T1000 (cell line): ENCODE measurements around the gene LANCL3.
"Not testable (repeated sequence)": the region's sequence is repeated elsewhere in the genome, so short reads cannot be mapped to it uniquely, and the experiment has no call there.

Experiments
- DNase-seq: peaks from one replicate; lab custom pipeline; 2025; ENCODE audit warnings: mixed read lengths; lab: John Stamatoyannopoulos, UW

The LANCL3 gene

DNA sequence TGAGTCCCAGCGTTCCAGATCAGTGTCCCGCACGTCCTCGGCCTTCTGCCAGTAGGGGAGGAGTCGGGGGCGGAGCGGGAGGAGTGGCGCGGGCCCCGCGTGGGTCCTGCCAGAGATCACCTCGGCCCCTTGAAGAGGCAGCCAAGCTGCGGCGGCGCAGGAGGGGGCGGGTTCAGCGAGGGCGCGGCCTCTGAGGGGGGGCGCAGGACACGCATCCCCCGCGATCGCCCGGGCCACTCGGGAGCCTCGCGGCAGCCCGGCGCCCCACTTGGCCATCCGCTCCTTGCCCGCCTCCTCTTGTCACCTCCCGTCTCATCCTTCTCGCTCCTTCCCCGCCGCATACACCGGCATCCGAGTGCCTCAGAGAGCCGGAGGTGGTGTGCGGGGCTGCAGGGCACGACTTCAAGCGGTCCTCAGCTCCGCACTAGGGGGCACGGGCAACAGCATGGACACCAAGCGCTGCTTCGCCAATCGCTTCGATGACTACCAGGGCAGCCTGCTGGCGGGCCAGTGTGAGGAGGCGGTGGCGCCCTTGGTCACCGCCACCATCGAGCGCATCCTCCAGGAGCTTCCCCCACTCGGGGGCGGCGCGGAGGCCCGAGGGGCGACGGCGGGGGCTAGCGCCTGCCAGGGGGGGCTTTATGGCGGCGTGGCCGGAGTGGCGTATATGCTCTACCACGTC is at the start of gene LANCL3:
TSS of gene LANCL3 (plus strand) at position 236 of the 682 bp plus-strand sequence. CDS start at position 446, 210 bp downstream.
- DNase-seq = not testable (repeated sequence)

DNA sequence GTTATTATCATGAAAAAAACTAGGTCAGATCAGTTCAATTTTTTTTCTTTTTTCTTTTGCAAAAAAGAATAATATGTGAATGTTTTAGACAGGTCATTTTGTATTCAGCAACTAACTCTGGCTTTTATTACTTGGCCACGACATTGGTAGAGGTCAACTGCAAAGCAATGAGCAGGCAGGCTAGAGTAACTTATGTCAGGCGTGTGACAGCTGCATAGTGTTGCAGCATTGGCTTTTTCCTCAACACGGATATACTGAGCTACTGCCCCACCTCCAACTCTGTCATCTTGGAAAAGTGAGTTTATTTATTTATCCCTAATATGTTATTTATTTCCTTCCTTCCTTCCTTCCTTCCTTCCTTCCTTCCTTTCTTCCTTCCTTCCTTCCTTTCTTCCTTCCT is 47.8 kb upstream of the LANCL3 start:
- DNase-seq = not testable (repeated sequence)

DNA sequence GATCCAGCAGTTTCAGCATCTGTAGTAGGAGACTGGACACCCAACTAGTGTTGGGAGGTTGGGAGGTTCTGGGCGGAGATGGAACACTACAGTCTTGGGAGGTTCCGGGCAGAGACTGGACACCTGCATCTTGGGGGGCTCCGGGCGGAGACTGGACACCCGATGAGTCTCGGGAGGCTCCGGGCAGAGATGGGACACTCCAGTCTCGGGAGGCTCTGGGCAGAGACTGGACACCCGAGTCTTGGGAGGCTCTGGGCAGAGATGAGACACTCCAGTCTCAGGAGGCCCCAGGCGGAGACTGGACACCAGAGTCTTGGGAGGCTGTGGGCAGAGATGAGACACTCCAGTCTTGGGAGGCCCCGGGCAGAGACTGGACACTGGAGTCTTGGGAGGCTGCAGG is 29.5 kb upstream of the LANCL3 start:
- DNase-seq = no peak

DNA sequence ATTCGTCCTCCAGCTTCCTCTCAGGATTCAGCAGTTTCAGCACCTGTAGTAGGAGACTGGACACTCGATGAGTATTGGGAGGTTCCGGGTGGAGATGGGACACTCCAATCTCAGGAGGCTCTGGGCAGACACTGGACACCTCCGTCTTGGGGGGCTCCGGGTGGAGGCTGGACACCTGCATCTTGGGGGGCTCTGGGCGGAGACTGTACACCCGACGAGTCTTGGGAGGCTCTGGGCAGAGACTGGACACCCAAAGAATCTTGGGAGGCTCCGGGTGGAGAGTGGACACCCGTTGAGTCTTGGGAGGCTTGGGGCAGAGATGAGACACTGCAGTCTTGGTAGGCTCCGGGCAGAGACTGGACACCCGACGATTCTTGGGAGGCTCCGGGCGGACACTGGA is 28.7 kb upstream of the LANCL3 start:
- DNase-seq = no peak

DNA sequence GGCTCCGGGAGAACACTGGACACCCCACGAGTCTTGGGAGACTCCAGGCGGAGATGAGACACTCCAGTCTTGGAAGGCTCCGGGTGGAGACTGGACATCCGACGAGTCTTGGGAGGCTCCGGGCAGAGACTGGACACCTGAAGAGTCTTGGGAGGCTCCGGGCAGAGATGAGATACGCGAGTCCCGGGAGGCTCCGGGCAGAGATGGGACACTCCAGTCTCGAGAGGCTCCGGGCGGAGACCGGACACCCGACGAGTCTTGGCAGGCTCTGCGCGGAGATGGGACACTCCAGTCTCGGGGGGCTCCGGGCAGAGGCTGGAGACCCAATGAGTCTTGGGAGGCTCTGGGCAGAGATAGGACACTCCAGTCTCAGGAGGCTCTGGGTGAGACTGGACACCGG is 28.1 kb upstream of the LANCL3 start:
- no peak for DNase-seq

DNA sequence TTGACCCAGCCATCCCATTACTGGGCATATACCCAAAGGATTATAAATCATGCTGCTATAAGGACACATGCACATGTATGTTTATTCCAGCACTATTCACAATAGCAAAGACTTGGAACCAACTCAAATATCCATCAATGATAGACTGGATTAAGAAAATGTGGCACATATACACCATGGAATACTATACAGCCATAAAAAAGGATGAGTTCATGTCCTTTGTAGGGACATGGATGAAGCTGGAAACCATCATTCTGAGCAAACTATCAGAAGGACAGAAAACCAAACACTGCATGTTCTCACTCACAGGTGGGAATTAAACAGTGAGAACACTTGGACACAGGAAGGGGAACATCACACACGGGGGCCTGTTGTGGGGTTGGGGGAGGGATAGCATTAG is 26.9 kb upstream of the LANCL3 start:
- DNase-seq = not testable (repeated sequence)

DNA sequence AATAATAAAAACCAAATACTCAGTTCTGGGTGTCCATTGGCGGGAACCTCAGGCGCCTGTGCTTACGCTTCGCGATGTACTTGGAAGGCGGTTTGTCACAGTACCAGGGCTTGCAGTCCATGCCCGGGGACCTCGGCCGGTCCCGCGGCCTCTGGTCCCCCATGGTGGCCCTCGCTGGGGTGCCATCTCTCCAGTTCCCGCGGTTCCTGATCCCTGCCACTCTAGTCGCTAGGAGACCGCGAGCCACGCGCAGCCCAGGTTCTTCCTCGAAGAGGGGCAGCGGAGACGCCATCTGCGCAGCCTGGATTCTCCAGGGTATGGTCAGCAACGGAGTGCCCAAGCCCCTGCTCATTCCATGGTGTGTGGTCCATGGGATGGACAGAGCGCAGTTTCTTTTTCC is 26.4 kb upstream of the LANCL3 start:
- DNase-seq = no peak

DNA sequence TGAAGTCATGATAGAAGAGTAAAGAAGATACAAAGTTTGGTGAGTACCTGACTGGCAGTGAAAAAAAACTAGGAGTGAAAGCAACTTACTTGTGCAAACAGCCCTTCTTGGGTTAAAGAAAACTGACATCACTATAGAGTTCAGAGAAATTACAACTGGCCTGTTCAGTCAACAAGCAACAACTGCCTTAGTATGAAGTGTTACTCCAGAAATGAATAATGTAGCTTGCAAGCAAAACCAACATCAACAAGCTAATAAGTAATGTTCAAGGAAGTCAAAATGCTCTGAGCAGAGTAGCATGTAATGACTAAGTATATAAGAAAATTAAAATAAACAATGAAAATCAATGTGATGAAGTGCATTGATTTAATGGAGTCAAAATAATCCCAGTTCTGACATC is 21.8 kb upstream of the LANCL3 start:
- DNase-seq = not testable (repeated sequence)

DNA sequence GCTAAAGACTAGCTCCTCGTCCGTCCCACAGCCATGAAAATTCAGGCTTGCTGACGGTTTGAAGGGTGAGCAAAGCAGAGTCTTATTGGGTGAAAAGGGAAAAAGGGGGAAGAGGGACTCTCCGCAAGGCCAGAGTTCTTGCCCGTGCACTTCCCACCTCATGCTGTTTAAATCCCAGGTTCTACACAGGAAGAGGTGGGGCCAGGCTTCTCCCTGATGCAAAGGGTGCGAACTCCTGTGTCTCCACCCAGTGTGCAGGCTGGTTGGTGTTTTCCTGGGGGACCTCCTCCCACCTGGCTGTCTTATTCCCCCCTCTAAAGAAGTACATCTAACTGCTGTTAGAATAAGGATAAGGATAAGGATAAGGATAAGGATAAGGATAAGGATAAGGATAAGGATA is 18.0 kb upstream of the LANCL3 start:
- DNase-seq = no peak

DNA sequence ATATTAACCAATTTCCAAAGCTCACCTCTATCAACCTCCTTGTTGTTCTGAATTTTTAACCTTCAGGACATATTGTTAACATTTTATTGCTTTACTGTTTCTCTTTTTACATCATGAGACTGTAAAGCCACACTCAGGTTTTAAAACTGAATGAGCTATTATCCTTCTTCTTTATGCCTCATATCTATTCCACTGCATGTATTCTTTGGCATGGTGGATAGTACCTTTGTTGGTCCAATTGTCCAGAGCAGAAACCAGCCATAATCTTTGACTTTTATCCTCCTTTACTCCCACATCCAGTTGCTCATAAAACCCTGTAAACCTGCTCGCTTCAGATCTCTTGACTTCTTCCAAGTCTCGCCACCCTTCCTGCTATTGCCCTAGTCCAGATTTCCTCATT is 6.2 kb upstream of the LANCL3 start:
- not testable (repeated sequence) for DNase-seq

DNA sequence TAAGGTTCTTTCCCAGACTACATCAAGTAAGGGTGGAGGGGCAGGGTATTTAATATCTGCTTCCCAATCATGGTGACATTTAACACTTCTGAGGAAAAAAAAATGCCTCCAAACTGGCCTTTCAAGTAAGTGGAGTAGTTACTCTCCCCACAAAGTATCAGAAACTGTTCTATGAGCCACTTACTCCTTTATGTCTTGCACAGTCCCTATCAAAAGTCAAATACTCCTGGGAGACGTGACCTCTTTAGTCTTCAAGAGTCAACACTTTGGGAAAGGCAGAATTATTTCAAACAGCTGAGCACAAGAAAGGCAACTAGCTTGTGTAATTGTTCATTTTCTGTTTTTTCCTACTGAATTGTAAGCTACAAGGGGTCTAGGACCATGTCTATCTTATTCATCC is 1.1 kb upstream of the LANCL3 start:
- DNase-seq = not testable (repeated sequence)

DNA sequence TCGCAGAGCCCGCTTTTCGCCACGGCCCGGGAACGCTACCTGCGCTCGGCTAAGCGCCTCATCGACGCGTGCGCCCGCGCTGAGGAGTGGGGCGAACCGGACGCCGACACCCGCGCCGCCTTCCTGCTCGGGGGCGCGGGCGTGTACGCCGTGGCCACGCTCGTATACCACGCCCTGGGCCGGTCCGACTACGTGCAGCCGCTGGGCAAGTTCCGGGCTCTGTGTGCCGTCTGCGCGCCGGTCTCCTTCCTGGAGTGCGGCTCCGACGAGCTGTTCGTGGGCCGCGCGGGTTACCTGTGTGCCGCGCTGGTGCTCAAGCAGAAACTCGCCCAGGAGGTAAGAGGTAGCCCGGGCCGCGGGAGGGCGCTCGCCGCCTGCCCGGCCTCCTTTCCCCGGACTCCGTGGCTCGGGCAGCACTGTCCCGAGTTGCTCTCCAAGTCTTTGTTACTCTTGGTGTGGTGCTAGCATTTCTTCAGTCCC is 687 bp downstream of the LANCL3 start:
- not testable (repeated sequence) for DNase-seq

DNA sequence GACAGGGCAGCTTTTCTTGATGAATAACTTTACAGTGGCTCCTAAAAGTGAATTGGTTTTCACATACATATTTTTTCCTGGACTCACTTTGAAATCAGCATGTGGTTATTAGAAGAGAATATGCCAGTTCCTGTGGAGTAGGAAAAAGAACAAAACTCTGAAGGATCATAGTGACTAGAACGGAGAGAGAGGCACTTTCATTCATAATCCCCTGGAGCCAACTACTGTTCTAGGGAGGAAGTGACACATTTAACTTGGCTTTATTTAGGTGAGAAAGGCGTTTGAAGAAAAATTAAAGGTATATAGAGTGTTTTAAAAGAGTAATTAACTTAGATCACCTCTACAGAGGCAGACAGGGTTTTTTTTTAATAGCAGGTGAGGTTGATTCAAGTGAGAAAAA is 1.7 kb downstream of the LANCL3 start:
- DNase-seq = not testable (repeated sequence)

DNA sequence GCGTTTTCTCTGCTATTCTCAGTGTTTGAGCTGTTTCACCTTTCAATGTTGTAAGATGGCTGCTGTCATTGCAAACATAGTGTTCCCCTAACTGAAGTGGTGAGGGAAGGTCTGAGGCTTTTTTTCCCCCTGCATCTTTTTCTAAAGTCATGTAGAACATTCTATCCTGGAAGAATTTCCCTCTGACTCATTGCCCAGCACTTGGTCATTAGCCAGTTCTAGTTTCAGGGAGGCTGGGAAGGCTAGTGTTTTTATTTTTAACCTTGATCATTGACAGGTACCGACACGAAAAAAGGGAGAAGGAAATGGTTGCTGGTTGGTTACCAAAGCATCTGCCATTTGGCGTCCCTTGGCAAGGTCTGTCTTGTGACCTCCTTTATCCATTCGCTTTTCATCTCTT is 6.6 kb downstream of the LANCL3 start:
- DNase-seq = no peak

DNA sequence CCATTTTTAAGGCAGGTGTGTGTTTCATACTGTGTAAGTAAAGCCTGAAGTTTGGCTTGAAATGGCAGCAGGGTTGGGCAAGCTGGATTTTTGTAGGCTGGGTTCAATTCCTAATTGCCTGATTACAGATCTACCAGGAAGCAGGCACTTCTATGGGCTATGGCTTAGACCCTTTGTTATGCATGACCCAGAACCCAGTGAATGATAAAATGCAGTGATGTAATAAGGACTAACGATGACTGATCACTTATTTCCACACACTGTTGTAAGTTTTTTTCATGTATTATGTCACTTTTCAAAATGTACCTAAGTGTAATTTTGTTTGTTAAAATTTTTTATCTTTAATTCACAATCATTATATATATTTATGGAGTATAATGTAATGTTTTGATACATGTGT is 8.6 kb downstream of the LANCL3 start:
- no peak for DNase-seq

DNA sequence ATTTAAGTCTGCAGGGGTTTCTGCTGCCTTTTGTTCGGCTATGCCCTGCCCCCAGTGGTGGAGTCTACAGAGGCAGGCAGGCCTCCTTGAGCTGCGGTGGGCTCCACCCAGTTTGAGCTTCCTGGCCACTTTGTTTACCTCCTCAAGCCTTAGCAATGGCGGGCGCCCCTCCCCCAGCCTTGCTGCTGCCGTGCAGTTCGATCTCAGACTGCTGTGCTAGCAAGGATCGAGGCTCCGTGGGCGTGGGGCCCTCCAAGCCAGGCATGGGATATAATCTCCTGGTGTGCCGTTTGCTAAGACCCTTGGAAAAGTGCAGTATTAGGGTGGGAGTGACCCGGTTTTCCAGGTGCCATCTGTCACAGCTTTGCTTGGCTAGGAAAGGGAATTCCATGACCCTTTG is 15.9 kb downstream of the LANCL3 start:
- DNase-seq = not testable (repeated sequence)

DNA sequence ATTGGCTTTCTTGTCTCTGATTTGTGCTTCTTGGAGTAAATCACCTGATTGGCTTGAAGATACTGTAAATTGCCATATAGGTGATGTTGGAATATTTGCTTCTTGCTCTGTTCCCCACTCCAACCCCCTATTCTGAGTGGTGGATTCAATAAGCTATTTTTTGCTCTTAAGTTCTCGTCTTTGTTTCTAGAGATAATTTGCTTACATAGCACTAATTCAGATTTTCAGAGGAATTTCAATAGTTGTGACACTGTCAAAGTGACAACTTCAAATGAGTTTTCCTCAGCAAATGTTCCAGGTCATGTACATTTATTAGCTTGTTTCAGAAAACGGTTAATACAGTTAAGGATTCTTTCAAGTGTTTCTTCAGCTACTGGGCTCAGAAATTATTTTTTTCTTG is 18.6 kb downstream of the LANCL3 start:
- DNase-seq = no peak

DNA sequence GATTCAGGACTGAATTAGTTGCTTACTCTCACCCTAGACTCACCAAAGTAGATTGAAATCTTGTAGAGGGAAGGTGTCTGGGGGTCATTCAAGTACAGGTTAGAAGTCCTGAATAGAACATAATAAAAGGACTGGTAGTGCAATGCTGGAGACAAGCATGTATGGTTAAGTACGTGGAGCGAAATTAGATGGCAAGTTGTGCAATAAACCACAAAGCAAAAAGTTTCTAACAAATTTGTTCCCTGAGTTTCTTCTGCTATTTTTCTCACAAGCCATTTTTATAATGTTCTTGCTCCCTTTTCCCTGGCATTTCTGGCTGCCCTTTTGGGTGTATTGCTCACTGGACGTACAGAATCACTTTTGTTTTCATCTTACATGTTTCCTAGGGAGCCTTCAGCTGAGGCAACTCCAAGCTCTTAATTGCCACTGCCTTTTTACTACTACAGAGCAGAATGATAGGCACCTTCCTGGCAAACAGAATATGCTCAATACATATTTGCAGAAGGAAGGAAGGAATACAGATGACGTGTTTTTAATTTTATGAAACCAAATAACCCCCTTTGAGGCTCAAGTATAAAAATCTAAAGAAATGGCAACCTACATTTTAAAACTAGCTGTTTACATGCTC is 23.4 kb downstream of the LANCL3 start:
- DNase-seq = no peak

DNA sequence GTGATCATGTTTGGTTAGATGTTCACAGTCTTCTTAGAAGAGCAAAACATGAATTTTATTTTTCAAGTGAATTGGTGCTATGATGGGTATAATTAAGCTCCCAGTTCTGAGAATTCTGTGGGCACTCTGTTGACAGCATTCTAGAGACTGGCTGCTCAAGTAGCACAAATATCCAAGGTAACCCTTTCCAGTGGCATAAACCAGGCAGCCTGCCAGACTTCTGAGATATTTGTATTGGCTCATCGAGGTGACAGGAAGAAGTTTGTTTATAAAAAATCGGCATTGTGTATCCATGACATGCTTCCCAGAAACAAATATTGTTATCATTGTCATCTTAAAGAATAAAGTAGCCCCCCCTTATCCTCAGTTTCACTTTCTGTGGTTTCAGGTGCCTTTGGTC is 28.3 kb downstream of the LANCL3 start:
- no peak for DNase-seq

DNA sequence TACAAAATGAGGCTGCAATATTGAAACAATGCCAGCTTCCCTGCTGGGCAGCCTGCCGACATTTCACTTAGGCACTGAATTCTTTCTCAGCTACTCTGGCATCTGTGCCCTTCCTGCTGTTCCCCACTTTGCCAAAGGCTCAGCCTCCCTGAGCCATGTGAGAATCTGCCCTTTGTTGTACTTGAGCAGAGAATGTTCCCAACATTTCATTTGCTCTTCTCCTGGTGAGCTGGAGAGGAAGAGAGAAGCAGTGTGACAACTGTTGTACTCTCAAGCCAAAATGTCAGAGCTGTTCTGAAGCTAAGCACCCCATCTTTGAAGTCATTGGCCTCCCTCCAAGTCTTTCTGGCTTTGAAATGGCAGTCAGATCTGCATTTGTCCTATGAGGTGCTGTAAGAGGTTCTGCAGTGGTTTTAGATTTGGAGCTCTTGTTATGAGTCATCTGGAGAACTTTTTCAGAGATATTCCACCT is 32.5 kb downstream of the LANCL3 start:
- DNase-seq = no peak

DNA sequence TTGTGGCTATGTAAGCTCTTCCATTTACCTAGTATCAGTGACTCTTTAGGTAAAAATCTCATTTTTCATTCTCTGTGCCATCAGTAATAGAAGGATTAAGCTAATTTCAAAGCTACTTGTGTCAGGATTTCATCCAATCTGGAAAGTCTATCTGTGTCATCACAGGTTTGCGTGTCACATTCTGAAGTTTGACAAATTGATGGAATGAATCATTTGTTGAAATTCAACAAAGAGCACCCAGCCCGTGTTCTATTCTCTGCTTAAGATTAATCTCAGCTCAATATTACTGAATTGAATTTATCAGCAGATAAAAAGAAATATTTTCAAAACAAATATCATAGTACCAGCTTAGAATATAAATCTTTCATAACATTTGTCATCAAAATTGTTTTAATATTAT is 35.8 kb downstream of the LANCL3 start:
- no peak for DNase-seq

DNA sequence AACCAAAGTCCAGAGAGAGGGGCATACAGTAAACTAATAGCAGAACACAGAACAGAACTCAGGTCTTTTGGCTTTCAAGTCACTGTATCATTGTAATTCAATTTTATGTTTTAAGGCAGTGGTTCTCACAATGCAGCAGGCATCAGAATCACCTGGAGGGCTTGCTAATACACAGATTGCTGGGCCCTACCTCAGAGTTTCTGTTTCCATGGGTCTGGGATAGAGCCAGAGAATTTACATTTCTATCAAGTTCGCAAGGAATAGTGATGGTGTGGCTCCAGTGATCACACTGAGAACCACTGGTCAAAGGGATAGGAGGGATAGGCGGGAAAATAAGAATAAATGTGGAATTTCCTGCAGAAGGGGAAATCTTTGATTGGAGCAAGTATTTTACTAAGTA is 36.7 kb downstream of the LANCL3 start:
- DNase-seq = no peak

DNA sequence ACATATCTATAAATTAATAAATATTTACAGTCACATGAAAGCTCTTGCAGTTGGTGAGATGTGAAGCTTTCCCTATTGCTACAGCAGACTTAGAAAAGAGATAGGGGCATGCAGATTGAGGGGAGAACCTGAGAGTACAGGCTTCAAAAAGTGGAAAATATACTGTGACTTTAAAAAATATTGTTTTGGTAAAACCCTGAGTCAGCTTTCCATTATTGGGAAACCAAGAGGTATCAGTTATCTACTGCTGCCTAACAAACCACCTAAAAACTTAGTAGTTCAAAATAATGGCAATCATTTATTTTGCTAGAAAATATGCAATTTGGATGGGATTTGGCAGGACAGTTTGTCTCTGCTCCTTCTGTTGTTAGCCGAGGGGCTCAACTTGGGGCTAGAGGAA is 38.3 kb downstream of the LANCL3 start:
- DNase-seq = no peak

DNA sequence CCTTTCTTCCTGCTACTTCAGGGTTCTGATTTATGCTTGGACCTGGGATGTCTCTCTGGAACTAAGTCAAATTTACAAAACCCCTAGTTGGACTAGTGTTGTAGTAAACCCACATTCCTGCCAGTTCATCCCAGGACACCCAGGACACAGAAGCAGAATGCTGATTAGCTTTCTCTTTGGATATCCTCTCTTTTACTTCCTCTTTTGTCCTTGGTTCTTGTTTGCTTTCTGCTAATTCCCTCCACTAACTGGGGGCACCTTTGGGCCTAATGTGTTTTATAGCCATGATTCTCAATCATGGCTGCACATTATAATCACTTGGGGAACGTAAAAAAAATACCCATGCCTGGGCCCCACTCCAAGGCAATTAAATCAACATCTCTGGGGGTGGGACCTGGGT is 42.5 kb downstream of the LANCL3 start:
- DNase-seq = no peak
